ENCODE results near the gene ATP1B2.
"Not testable (repeated sequence)": the region's sequence is repeated elsewhere in the genome, so short reads cannot be mapped to it uniquely, and the experiment has no call there.

DNA sequence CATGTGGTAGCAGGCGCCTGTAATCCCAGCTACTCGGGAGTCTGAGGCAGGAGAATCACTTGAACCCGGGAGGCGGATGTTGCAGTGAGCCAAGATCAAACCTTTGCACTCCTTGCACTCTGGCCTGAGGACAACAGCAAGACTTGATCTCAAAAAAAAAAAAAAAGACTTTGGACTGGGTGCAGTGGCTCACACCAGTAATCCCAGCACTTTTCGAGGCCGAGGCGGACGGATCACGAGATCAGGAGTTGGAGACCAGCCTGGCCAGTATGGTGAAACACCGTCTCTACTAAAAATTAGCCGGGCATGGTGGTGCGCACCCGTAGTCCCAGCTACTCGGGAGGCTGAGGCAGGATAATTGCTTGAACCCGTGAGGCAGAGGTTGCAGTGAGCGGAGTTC lies 25.0 kb upstream of the ATP1B2 start:
- TF ChIP-seq, protein P1, sequence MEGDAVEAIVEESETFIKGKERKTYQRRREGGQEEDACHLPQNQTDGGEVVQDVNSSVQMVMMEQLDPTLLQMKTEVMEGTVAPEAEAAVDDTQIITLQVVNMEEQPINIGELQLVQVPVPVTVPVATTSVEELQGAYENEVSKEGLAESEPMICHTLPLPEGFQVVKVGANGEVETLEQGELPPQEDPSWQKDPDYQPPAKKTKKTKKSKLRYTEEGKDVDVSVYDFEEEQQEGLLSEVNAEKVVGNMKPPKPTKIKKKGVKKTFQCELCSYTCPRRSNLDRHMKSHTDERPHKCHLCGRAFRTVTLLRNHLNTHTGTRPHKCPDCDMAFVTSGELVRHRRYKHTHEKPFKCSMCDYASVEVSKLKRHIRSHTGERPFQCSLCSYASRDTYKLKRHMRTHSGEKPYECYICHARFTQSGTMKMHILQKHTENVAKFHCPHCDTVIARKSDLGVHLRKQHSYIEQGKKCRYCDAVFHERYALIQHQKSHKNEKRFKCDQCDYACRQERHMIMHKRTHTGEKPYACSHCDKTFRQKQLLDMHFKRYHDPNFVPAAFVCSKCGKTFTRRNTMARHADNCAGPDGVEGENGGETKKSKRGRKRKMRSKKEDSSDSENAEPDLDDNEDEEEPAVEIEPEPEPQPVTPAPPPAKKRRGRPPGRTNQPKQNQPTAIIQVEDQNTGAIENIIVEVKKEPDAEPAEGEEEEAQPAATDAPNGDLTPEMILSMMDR (IDR thresholded peaks at IDR 0.05; ENCODE audit: insufficient read depth, low read length): not testable (repeated sequence)
- TF ChIP-seq POLR2AphosphoS5 (IDR thresholded peaks at IDR 0.05; ENCODE audit: low read depth): not testable (repeated sequence)
- TF ChIP-seq, protein P2, sequence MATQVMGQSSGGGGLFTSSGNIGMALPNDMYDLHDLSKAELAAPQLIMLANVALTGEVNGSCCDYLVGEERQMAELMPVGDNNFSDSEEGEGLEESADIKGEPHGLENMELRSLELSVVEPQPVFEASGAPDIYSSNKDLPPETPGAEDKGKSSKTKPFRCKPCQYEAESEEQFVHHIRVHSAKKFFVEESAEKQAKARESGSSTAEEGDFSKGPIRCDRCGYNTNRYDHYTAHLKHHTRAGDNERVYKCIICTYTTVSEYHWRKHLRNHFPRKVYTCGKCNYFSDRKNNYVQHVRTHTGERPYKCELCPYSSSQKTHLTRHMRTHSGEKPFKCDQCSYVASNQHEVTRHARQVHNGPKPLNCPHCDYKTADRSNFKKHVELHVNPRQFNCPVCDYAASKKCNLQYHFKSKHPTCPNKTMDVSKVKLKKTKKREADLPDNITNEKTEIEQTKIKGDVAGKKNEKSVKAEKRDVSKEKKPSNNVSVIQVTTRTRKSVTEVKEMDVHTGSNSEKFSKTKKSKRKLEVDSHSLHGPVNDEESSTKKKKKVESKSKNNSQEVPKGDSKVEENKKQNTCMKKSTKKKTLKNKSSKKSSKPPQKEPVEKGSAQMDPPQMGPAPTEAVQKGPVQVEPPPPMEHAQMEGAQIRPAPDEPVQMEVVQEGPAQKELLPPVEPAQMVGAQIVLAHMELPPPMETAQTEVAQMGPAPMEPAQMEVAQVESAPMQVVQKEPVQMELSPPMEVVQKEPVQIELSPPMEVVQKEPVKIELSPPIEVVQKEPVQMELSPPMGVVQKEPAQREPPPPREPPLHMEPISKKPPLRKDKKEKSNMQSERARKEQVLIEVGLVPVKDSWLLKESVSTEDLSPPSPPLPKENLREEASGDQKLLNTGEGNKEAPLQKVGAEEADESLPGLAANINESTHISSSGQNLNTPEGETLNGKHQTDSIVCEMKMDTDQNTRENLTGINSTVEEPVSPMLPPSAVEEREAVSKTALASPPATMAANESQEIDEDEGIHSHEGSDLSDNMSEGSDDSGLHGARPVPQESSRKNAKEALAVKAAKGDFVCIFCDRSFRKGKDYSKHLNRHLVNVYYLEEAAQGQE (IDR thresholded peaks at IDR 0.05; ENCODE audit: insufficient replicate concordance, low read depth): not testable (repeated sequence)

Data from HL-60 (cell line).